ENCODE data around the gene DPF3.

GRCh38 chr14:72879431-72879830 is 14.5 kb downstream of the DPF3 start:
- no peak for TF ChIP-seq TBL1XR1 (IDR thresholded peaks at IDR 0.05; ENCODE audit: low read length in 2 of 2)
- no peak for TF ChIP-seq SMARCC2 (IDR thresholded peaks at IDR 0.05; ENCODE audit: low read depth)
- TF ChIP-seq MAFG (tag; conservative IDR thresholded peaks at IDR 0.05): no peak
- no peak for TF ChIP-seq ARHGAP35 (IDR thresholded peaks at IDR 0.05; ENCODE audit: partially characterized antibody)
- TF ChIP-seq PBX2 (CRISPR knock-in tag; IDR thresholded peaks at IDR 0.05; ENCODE audit: low read depth): no peak
- no peak for TF ChIP-seq PBX2 (tag; conservative IDR thresholded peaks at IDR 0.05; ENCODE audit: low read depth)
- no peak for TF ChIP-seq MITF (IDR thresholded peaks at IDR 0.05)
- TF ChIP-seq, protein P1, sequence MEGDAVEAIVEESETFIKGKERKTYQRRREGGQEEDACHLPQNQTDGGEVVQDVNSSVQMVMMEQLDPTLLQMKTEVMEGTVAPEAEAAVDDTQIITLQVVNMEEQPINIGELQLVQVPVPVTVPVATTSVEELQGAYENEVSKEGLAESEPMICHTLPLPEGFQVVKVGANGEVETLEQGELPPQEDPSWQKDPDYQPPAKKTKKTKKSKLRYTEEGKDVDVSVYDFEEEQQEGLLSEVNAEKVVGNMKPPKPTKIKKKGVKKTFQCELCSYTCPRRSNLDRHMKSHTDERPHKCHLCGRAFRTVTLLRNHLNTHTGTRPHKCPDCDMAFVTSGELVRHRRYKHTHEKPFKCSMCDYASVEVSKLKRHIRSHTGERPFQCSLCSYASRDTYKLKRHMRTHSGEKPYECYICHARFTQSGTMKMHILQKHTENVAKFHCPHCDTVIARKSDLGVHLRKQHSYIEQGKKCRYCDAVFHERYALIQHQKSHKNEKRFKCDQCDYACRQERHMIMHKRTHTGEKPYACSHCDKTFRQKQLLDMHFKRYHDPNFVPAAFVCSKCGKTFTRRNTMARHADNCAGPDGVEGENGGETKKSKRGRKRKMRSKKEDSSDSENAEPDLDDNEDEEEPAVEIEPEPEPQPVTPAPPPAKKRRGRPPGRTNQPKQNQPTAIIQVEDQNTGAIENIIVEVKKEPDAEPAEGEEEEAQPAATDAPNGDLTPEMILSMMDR (IDR thresholded peaks at IDR 0.05 in 2 of 3, conservative IDR thresholded peaks at IDR 0.05 in 1 of 3; ENCODE audit: insufficient read depth in 2 of 3, low read depth in 1 of 3, low read length in 3 of 3): no peak
- no peak for TF ChIP-seq TBP (optimal IDR thresholded peaks at IDR 0.05; ENCODE audit: low read depth, low read length)
- TF ChIP-seq NR2C2 (CRISPR knock-in tag; IDR thresholded peaks at IDR 0.05): no peak
- TF ChIP-seq NR2C2 (tag; IDR thresholded peaks at IDR 0.05): no peak
- TF ChIP-seq CHD2 (IDR thresholded peaks at IDR 0.05; ENCODE audit: low read depth, low read length): no peak
- no peak for TF ChIP-seq ZHX1 (conservative IDR thresholded peaks at IDR 0.05; ENCODE audit: low read length)
- TF ChIP-seq CEBPZ (IDR thresholded peaks at IDR 0.05; ENCODE audit: borderline replicate concordance, low read depth, low read length): no peak
- TF ChIP-seq SNRNP70 (optimal IDR thresholded peaks at IDR 0.05; ENCODE audit: low read depth, low read length): no peak

All from K562 (cell line).